H9 (cell line): ENCODE results near the gene ABTB1. TPM values are rescaled to one million over a fixed set of nuclear protein-coding genes. Genes with fewer than 3 reads are reported as not detected.

Experiments used
- DNase-seq: peaks from one replicate; pipeline ENCODE4 v3.0.0-alpha.2; 2017
- H2AFZ ChIP-seq: one replicate; pipeline ENCODE4 v1.6.1; 2013; ENCODE audit warnings: mild to moderate bottlenecking, low read length, control low read depth, moderate library complexity
- H2AK5ac ChIP-seq: 2 replicates; pipeline ENCODE4 v1.6.1; 2013; ENCODE audit warnings: low read length, control low read depth, mixed read lengths; ENCODE audit not compliant: insufficient read length
- H2BK120ac ChIP-seq: one replicate; pipeline ENCODE4 v1.6.1; 2013; ENCODE audit warnings: low read depth, mild to moderate bottlenecking, low read length, control low read depth, inconsistent platforms; ENCODE audit not compliant: poor library complexity, severe bottlenecking
- H2BK12ac ChIP-seq: 2 replicates; pipeline ENCODE4 v1.6.1; 2013; ENCODE audit warnings: low read length, control low read depth, mixed read lengths, low read depth; ENCODE audit not compliant: insufficient read length
- H2BK15ac ChIP-seq: 2 replicates; pipeline ENCODE4 v1.6.1; 2013; ENCODE audit warnings: low read depth, low read length, control low read depth
- H2BK20ac ChIP-seq: one replicate; pipeline ENCODE4 v1.6.1; 2013; ENCODE audit warnings: low read depth, mild to moderate bottlenecking, low read length, control low read depth, inconsistent platforms; ENCODE audit not compliant: poor library complexity, severe bottlenecking
- H2BK5ac ChIP-seq: 2 replicates; pipeline ENCODE4 v1.6.1; 2013; ENCODE audit warnings: low read length, control low read depth, mixed read lengths; ENCODE audit not compliant: insufficient read length
- H3K14ac ChIP-seq: 2 replicates; pipeline ENCODE4 v1.6.1; 2013; ENCODE audit warnings: low read length, control low read depth; ENCODE audit not compliant: insufficient read depth
- H3K18ac ChIP-seq: 2 replicates; pipeline ENCODE4 v1.6.1; 2013; ENCODE audit warnings: low read depth, mild to moderate bottlenecking, mixed read lengths, low read length, control low read depth; ENCODE audit not compliant: insufficient read length
- H3K23ac ChIP-seq: 2 replicates; pipeline ENCODE4 v1.6.1; 2013; ENCODE audit warnings: low read length, control low read depth, mixed read lengths, low read depth; ENCODE audit not compliant: insufficient read length
- H3K23me2 ChIP-seq: 2 replicates; pipeline ENCODE4 v1.6.1; 2013; ENCODE audit warnings: low read depth, mild to moderate bottlenecking, mixed read lengths, low read length, control low read depth; ENCODE audit not compliant: insufficient read length, poor library complexity, severe bottlenecking
- H3K27ac ChIP-seq: 2 replicates; pipeline ENCODE4 v1.5.1; 2013; ENCODE audit warnings: low read length, control low read depth, mixed read lengths, low read depth; ENCODE audit not compliant: insufficient read length
- H3K27me3 ChIP-seq: 2 replicates; pipeline ENCODE4 v1.6.1; 2013; ENCODE audit warnings: low read length, control low read depth, inconsistent platforms; ENCODE audit not compliant: insufficient read depth
- H3K4ac ChIP-seq: 2 replicates; pipeline ENCODE4 v1.6.1; 2013; ENCODE audit warnings: low read depth, mild to moderate bottlenecking, control low read depth, inconsistent platforms, low read length, moderate library complexity
- H3K4me1 ChIP-seq: 2 replicates; pipeline ENCODE4 v1.6.1; 2013; ENCODE audit warnings: low read length, control low read depth, inconsistent platforms; ENCODE audit not compliant: insufficient read depth
- H3K4me2 ChIP-seq: 2 replicates; pipeline ENCODE4 v1.6.1; 2013; ENCODE audit warnings: low read length, control low read depth, mixed read lengths; ENCODE audit not compliant: insufficient read length, insufficient read depth
- H3K56ac ChIP-seq: 2 replicates; pipeline ENCODE4 v1.6.1; 2013; ENCODE audit warnings: low read depth, mild to moderate bottlenecking, mixed read lengths, low read length, control low read depth; ENCODE audit not compliant: insufficient read length
- H3K79me1 ChIP-seq: 2 replicates; pipeline ENCODE4 v1.6.1; 2013; ENCODE audit warnings: low read depth, mild to moderate bottlenecking, moderate library complexity, low read length, control low read depth, inconsistent platforms; ENCODE audit not compliant: insufficient read depth, poor library complexity, severe bottlenecking
- H3K79me2 ChIP-seq: 2 replicates; pipeline ENCODE4 v1.6.1; 2013; ENCODE audit warnings: low read length, control low read depth, inconsistent platforms; ENCODE audit not compliant: insufficient read depth
- H3K9ac ChIP-seq: 2 replicates; pipeline ENCODE4 v1.6.1; 2013; ENCODE audit warnings: low read length, control low read depth, mixed read lengths; ENCODE audit not compliant: insufficient read length; ENCODE audit errors: extremely low read depth
- H3K9me3 ChIP-seq: one replicate; pipeline ENCODE4 v1.6.1; 2013; ENCODE audit warnings: low read depth, low read length, inconsistent platforms; ENCODE audit not compliant: control insufficient read depth
- H3T11ph ChIP-seq: one replicate; pipeline ENCODE4 v1.6.1; 2013; ENCODE audit warnings: mild to moderate bottlenecking, low read length, control low read depth, inconsistent platforms
- H4K20me1 ChIP-seq: one replicate; pipeline ENCODE4 v1.6.1; 2013; ENCODE audit not compliant: control insufficient read depth, insufficient read length, insufficient read depth
- H4K5ac ChIP-seq: 2 replicates; pipeline ENCODE4 v1.6.1; 2013; ENCODE audit warnings: low read depth, mild to moderate bottlenecking, mixed read lengths, low read length, control low read depth; ENCODE audit not compliant: insufficient read length
- H4K8ac ChIP-seq: replicated peaks from 2 replicates; pipeline ENCODE4 v1.6.1; 2013; ENCODE audit warnings: low read length, control low read depth, mixed read lengths, low read depth; ENCODE audit not compliant: insufficient read length
- H4K91ac ChIP-seq: 2 replicates; pipeline ENCODE4 v1.6.1; 2013; ENCODE audit warnings: low read depth, mild to moderate bottlenecking, moderate library complexity, mixed read lengths, low read length, control low read depth; ENCODE audit not compliant: insufficient read length
- H3K27ac Mint-ChIP-seq, 3 experiments: 2 replicates in 2 of 3; 3 replicates in 1 of 3; pipeline ENCODE4 v1.8.0; 2020 to 2021; ENCODE audit warnings: mixed read lengths in 3 of 3, mild to moderate bottlenecking in 1 of 3, moderate library complexity in 1 of 3
- H3K27me3 Mint-ChIP-seq: 2 replicates; pipeline ENCODE4 v1.8.0; 2021; ENCODE audit warnings: low read depth, mild to moderate bottlenecking, moderate library complexity, mixed read lengths
- H3K36me3 Mint-ChIP-seq, 3 experiments: 2 replicates in 2 of 3; 3 replicates in 1 of 3; pipeline ENCODE4 v1.8.0; 2020 to 2021; ENCODE audit warnings: low read depth in 3 of 3, mixed read lengths in 3 of 3; ENCODE audit not compliant: insufficient read depth in 1 of 3
- H3K4me1 Mint-ChIP-seq, 2 experiments: 2 replicates each; pipeline ENCODE4 v1.8.0; 2020; ENCODE audit warnings: mixed read lengths in 2 of 2
- H3K4me3 Mint-ChIP-seq, 2 experiments: 2 replicates in 1 of 2; 3 replicates in 1 of 2; pipeline ENCODE4 v1.8.0; 2020 to 2021; ENCODE audit warnings: mild to moderate bottlenecking in 2 of 2, mixed read lengths in 2 of 2, moderate library complexity in 1 of 2
- H3K9me3 Mint-ChIP-seq, 2 experiments: 2 replicates in 1 of 2; 3 replicates in 1 of 2; pipeline ENCODE4 v1.8.0; 2020; ENCODE audit warnings: mild to moderate bottlenecking in 2 of 2, mixed read lengths in 2 of 2, moderate library complexity in 1 of 2
- WGBS: extraction: QIAGEN DNeasy Blood & Tissue Kit; methylation state at CpG from one replicate; pipeline ENCODE4 v1.1.7; 2013; ENCODE audit warnings: missing lambda C conversion rate, low lambda C conversion rate, mixed read lengths; ENCODE audit not compliant: insufficient read length; ENCODE audit errors: extremely low coverage; 5-methylcytosine and 5-hydroxymethylcytosine counted together
- total RNA-seq: library from RNA; stranded (reverse); gene quantifications from 2 replicates; pipeline ENCODE4 v1.2.1, GENCODE V29; 2021
- TF ChIP-seq, protein P1 (sequence below): fragments of 200-600 bp; sonication (generic); conservative IDR thresholded peaks from 3 replicates; pipeline ENCODE4 v1.8.0; 2021; ENCODE audit warnings: antibody characterized with exemption, mild to moderate bottlenecking

ABTB1 gene
- total RNA-seq, 1 experiment from 2014 or later, result 6.2 TPM

DNA sequence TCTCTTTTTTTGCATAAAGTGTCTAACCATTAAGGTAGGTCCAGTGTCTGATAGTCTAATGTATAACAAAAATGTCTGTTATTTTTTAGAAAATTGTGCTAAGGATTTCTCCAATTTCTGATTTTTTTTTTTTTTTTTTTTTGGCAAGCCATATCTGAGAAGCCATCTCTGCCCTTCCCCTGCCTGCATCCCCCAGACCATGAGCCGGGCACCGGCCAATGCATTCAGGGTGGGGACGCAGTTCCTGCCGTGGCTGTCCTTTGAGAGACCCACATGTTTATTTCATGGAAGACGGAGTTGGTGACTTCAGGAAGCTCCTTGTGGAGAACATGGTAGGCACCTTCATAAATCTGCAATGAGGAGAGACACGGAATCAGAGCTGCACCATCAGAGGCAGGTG is 19.2 kb downstream of the ABTB1 start:
- Histone ChIP-seq H4K5ac (no peak overlapping the region), H2BK120ac (no peak overlapping the region), H3K27me3 (no peaks in the 10 kb centered on the region), H3K4ac (no peak overlapping the region), H4K91ac (no peak overlapping the region), H2BK15ac (no peak overlapping the region), H3K79me1 (no peaks in the 10 kb centered on the region), H3K27ac (no peak overlapping the region), H3K4me1 (no peaks in the 10 kb centered on the region; the same call in 1 of the 2 replicates), H3K23me2 (no peaks in the 10 kb centered on the region), H3K4me2 (no peak overlapping the region), H3K9me3 (no peaks in the 10 kb centered on the region), H2AK5ac (no peak overlapping the region), H4K20me1 (no peaks in the 10 kb centered on the region), H3T11ph (no peak overlapping the region), H4K8ac (no peak overlapping the region), H2BK20ac (no peak overlapping the region), H3K23ac (no peak overlapping the region), H3K79me2 (no peaks in the 10 kb centered on the region), H3K18ac (no peak overlapping the region), H2BK12ac (no peak overlapping the region), H3K56ac (no peak overlapping the region), H2AFZ (no peak overlapping the region), H3K14ac (no peak overlapping the region), H3K9ac (no peak overlapping the region), H2BK5ac (no peak overlapping the region)
- H3K36me3 Mint-ChIP-seq, result no peaks in the 10 kb centered on the region
- no CpG with 5 or more reads among the region's 6 CpGs for WGBS
- H3K4me3 Mint-ChIP-seq, result no peak overlapping the region
- H3K4me1 Mint-ChIP-seq, result peaks cover 16 to 26% of the 10 kb centered on the region in 2 experiments
- H3K27me3 Mint-ChIP-seq, result no peaks in the 10 kb centered on the region
- DNase-seq, result no peak
- TF ChIP-seq, protein P1, sequence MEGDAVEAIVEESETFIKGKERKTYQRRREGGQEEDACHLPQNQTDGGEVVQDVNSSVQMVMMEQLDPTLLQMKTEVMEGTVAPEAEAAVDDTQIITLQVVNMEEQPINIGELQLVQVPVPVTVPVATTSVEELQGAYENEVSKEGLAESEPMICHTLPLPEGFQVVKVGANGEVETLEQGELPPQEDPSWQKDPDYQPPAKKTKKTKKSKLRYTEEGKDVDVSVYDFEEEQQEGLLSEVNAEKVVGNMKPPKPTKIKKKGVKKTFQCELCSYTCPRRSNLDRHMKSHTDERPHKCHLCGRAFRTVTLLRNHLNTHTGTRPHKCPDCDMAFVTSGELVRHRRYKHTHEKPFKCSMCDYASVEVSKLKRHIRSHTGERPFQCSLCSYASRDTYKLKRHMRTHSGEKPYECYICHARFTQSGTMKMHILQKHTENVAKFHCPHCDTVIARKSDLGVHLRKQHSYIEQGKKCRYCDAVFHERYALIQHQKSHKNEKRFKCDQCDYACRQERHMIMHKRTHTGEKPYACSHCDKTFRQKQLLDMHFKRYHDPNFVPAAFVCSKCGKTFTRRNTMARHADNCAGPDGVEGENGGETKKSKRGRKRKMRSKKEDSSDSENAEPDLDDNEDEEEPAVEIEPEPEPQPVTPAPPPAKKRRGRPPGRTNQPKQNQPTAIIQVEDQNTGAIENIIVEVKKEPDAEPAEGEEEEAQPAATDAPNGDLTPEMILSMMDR, result no peak
- H3K27ac Mint-ChIP-seq, result no peak overlapping the region
- no peaks in the 10 kb centered on the region for H3K9me3 Mint-ChIP-seq
